Stimulated activated CD8-positive, alpha-beta memory T cell treated with anti-CD3 and anti-CD28 coated beads, Interleukin-15, amount 100 ng/mL, for 24 hours (primary cell): ENCODE results near the gene IL23A.
"Not testable (repeated sequence)": the region's sequence is repeated elsewhere in the genome, so short reads cannot be mapped to it uniquely, and the experiment has no call there.

Experiments
- DNase-seq: peaks from one replicate; pipeline ENCODE4 v3.0.0-alpha.2; 2020; ENCODE audit warnings: low read depth

The IL23A gene

GRCh38 chr12:56326126-56326525 lies 12.6 kb upstream of the IL23A start:
- DNase-seq, result no peak

DNA sequence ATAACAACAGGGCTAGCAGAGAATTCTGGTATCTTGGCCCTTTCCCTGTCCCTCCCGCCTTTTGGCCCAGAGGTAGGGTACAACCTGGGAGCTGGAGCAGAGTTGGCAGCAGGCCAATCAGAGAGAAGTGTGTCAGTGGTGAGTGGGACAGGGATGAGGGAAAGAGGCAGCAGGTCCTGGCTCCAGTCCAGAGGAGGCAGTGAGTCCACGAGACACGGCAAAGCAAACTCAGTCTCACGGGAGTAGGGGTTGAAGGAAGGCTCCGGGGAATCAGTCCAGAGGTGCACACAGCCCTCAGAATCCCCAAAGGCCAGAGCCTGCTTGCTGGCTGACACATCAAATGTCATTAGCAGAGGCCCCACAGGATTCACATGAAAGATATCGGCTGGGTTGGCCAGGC lies 12.2 kb upstream of the IL23A start:
- no peak for DNase-seq

DNA sequence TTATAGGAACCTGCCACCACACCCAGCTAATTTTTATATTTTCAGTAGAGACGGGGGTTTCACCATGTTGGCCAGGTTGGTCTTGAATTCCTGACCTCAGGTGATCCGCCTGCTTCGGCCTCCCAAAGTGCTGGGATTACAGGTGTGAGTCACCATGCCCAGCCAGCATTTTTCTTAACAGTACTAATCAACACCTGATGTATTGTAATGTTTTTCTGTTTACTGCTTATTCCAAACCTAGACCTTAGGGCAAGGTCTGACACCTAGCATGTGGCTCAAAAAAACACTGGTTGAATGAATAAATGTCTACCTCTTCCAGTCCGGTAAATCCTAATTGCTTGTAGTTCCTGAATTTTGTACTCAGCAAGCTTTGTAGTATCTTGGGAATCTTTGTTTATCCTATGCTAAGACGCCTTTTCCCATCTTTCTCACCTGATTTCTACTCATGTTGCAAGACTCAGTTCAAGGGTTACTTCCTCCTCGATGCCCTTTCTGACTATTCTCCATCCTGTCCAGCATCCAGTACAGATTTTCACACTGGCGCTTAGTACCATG lies 7.7 kb upstream of the IL23A start:
- no peak for DNase-seq

GRCh38 chr12:56332512-56333196 lies 6.0 kb upstream of the IL23A start:
- no peak for DNase-seq

GRCh38 chr12:56333197-56333678 lies 5.4 kb upstream of the IL23A start:
- no peak for DNase-seq

DNA sequence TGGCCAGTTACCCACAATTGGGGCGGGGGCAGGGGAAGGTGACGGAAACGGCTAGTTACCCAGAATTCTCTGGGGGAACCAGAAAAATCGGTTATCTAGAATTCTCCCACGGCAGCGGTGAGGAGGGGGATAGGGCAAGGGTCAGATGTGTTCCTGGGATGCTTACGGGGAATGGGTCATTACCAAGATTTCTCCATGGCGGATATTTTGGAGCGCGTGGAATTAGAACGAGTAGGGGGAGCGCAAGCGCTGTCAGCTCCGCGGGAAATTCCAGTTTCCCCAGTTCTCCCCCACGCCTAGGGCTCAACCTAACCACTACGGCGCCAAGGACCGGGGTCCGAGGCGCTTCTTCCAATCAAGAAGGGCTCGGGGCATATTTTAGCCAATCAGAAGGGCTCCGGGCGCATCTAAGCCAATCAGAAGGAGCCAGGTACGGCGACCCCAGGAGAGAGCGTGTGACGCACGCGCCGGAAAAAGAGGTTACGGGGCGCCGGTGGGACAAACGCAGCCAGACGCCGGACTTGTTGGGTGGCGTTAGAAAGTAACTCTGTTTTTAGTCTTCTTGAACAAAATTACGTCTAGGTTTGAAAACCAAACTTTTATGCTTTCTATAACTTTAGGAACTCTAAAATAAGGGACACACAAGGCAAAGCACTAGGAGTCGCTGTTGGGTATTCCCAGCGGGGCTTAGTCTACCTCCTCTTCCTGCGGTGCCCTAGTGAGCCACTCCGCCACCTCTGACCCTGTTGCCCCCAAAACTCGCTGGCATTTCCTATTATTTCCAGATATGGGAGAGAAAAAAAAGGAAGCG lies 4.8 kb upstream of the IL23A start, which contains the start of gene PAN2:
TSS of gene PAN2 (minus strand) at position 322 of the 811 bp plus-strand sequence. CDS start 906 bp downstream, outside the sequence.
- peak; percentile 69 for DNase-seq

GRCh38 chr12:56334490-56334793 lies 4.2 kb upstream of the IL23A start:
- DNase-seq, result no peak

- DNase-seq, result not testable (repeated sequence)
Measured at GRCh38 chr12:56335527-56335926, 3.2 kb upstream of the IL23A start.

DNA sequence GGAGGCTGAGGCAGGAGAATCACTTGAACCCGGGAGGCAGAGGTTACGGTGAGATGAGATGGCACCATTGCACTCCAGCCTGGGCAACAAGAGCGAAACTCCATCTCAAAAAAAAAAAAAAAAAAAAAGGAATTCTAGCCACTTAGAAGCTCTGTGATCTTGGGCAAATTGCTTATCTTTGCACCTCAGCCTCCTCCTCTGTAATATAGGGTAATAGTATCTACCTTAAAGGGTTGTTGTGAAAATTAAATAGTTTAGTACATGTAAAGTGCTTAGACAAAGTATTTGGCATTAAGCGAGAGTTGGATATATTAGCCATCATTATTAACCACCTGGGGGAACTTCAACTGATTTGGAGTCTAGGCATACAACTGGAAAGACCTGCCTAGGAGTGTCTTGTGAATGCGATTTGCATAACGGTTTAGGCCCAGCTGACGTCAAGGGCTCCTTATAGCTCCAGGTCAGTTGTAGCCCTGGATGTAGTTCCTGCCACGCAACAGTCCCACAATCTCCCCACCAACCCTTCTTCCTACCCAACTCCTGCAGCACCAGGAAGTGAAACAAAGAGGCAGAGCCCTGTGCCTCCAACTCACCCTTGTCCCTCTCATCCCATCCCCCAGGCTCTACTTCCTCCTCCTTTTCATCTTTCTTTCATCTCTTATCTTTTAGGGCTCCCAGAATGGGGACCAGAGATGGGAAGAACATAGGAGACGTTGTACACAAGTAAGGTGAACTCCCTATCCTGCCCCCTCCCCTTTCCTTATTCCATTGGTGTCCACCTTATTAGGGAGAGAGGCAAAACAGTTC lies 2.1 kb upstream of the IL23A start:
- DNase-seq, result no peak

- DNase-seq, result no peak
Measured at GRCh38 chr12:56337753-56338251, 882 bp upstream of the IL23A start.

GRCh38 chr12:56339158-56339422 lies 406 bp downstream of the IL23A start:
- no peak for DNase-seq

GRCh38 chr12:56341616-56342015 lies 2.9 kb downstream of the IL23A start:
- DNase-seq, result no peak

- not testable (repeated sequence) for DNase-seq
Measured at GRCh38 chr12:56342290-56342689, 3.6 kb downstream of the IL23A start.

DNA sequence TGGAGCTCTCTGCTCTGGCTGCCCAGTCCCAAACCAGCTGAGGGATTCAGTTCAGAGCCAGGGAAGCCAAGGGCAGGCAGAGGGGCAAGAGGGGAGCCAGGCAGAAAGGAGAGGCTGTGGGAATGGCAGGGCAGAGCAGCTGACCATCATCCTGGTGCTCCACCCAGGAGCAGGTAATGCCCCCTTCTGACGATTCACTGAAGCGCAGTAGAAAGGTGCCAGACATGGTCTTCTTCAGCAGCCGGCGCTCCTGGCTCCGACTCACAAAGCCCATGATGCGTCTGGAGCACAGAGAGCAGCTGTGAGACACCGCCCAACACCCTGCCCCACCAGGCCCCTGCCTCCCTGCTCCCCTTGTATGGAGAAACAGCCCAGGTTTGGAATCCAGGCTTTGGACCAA lies 8.0 kb downstream of the IL23A start:
- no peak for DNase-seq

- DNase-seq, result not testable (repeated sequence)
Measured at GRCh38 chr12:56347255-56347654, 8.6 kb downstream of the IL23A start.

DNA sequence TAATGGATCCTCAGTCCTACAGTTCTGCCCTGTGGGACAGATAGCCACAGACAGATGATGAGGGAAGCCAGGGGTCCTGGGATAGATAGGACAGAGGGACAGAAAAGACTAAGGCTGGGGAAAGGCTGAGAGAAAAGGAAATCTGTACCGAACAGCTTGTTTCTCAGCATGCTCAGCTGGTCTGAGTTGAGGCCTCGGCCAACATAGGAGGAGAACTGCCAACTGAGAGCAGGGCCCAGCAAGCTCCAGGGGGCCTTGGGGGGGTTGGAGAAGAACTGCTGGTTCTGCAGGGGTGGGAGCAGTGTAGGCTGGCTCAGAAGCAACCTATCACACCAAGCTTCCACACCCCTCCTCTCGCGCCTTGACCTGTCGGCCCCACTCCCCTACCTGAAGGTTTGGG lies 10.1 kb downstream of the IL23A start:
- no peak for DNase-seq

- no peak for DNase-seq
Measured at GRCh38 chr12:56350662-56351061, 12.0 kb downstream of the IL23A start.

DNA sequence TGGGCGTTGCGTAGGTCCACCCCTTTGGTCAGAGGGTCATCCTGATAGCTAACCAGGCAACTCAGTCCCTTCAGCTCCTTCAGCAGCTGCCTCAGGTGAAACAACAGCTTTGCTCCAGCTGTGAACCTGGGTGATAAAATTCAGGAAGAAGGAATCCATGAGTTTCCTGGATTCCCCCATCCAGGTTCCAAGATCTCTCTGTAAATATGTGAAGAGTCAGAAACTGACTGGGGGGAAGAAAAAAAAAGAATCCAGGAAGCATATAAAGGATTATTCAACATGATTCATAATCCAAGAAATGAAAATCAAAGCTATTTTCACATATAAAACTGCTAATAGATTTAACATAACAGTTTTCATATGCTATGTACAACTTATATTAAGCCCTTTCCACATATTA lies 12.6 kb downstream of the IL23A start:
- no peak for DNase-seq

DNA sequence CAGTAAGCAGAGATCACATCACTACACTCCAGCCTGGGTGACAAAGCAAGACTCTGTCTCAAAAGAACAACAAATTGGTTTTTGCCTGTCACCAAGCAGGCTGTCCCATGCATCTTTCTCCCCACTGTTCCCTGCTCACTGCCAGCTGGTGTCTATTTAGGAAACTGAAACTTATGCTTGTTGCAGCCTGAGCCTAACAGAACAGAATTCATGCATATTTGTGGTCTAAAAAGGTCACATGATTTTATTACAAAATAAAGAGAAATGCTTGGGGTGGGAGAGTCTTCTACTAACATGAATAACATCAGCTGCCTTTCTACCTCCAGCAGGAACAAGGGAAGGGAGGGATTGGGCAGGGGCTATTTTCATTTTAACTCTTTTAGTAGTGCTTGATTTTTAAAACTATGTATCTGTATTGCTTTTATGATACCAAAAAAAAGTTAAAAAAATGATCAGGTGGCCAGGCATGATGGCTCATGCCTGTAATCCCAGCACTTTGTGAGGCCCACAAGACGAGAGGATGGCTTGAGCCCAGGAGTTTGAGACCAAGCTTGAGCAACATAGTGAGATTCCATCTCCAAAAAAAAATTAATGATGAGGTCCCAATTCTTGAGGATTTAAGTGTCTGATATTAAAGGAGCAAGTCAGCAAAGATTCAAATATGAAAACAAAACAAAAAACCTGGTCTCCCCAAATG lies 20.3 kb downstream of the IL23A start:
- DNase-seq, result no peak

DNA sequence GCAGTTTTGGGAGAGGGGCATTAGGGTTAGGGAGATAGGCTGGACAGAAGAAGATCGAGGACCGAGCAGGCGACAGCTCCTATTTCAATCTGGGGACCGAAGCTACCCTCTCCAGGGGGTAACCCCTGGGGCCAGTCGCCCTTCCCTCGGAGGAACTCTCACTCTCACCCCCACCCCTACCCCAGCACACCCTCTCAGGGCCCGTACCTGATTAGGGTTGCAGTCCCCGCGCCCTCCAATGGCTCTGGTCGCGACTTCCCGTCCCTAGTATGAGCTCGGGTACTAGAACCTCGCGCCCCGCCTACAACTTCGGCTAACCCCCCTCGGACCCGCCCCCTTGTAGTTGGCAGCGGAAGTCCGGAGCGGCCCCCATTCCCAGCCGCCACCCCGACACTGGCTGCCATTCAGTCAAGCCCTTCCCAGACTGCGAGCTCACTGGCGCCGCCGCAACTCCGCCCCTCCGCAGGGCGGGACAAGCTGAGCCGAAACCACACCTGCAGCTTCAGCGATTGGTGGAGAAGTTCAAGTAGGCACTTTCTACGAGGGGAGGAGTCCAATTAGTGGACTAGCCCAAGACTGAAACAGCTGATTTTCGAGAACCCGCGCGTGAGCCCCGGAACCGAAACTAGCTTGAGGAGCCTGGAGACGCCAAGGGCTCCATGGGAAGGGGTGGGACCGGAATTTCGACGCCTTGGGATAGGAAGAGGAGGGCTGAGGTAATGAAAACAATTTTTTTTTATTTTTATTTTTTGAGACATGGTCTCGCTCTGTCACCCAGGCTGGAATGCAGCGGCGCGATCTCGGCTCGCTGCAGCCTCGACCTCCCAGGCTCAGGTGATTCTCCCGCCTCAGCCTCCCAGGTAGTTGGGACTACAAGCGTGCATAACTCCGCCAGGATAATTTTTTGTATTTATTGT lies 21.4 kb downstream of the IL23A start, which contains the start of gene STAT2:
TSS of gene STAT2 (minus strand) at position 257 of the 917 bp plus-strand sequence. CDS start 3,536 bp downstream, outside the sequence.
- DNase-seq, result peak; percentile 90
